Prostate gland (tissue), 2 donors: ENCODE results near the gene LRFN3. TPM values are rescaled to one million over a fixed set of nuclear protein-coding genes. Genes with fewer than 3 reads are reported as not detected.
A peak's percentile ranks its signal among the peaks of the same experiment; 100 is the strongest.

Experiments used
- DNase-seq: peaks from one replicate; pipeline ENCODE4 v3.0.0-alpha.2; 2019; ENCODE audit warnings: low spot score
- H3K27ac ChIP-seq, 2 donors: fragments of 200-600 bp; sonication (generic); 2 replicates each; pipeline ENCODE4 v1.5.1; 2017 to 2019
- H3K27me3 ChIP-seq: fragments of 200-600 bp; sonication (generic); replicated peaks from 2 replicates; pipeline ENCODE4 v1.5.1; 2019; ENCODE audit not compliant: insufficient read depth
- H3K36me3 ChIP-seq, 2 donors: fragments of 200-600 bp; sonication (generic); 1 replicate in 1 of 2; 2 replicates in 1 of 2; pipeline versions ENCODE4 v1.5.1 to v1.8.1; 2017 to 2019
- H3K4me1 ChIP-seq: fragments of 200-600 bp; sonication (generic); replicated peaks from 2 replicates; pipeline ENCODE4 v1.5.1; 2019
- H3K4me3 ChIP-seq, 2 donors: fragments of 200-600 bp; sonication (generic); 2 replicates each; pipeline ENCODE4 v1.5.1; 2017 to 2019
- H3K9me3 ChIP-seq: fragments of 200-600 bp; sonication (generic); 2 replicates; pipeline ENCODE4 v1.5.1; 2017
- CTCF ChIP-seq, 4 experiments: fragments of 200-600 bp in 2 of 4; fragments of 450-650 bp in 2 of 4; sonication (generic) in 2 of 4; IDR thresholded peaks; 1 replicate in 3 of 4; 2 replicates in 1 of 4; pipeline ENCODE4 v1.5.1; 2016 to 2019; ENCODE audit warnings: antibody characterized with exemption in 4 of 4, mild to moderate bottlenecking in 2 of 4, moderate library complexity in 2 of 4
- POLR2A ChIP-seq: fragments of 450-650 bp; IDR thresholded peaks from one replicate; pipeline ENCODE4 v1.6.1; 2016; ENCODE audit warnings: antibody characterized with exemption, mild to moderate bottlenecking
- POLR2AphosphoS5 ChIP-seq: sonication (generic); formaldehyde crosslinking; IDR thresholded peaks from one replicate; pipeline ENCODE4 v1.6.1; 2017; ENCODE audit warnings: antibody characterized with exemption
- WGBS: methylation state at CpG from one replicate; pipeline ENCODE4 v1.1.5; 2018; 5-methylcytosine and 5-hydroxymethylcytosine counted together
- intact Hi-C: fragments of 100-400 bp; cut with DNase I; formaldehyde crosslinking; loops from one replicate; pipeline ENCODE4 v1.14.2; 2022
- total RNA-seq, 2 donors: library from RNA; depleted of rRNA; stranded (reverse); fragments of >200 nt; gene quantifications; one replicate each; pipeline ENCODE4 v1.1.0, GENCODE V29; 2016

The LRFN3 gene
- total RNA-seq, 2 donors from 2014 or later: 21.7 to 32.3 TPM

GRCh38 chr19:35897706-35898451 is 38.3 kb upstream of the LRFN3 start:
- peak overlapping the region; percentile 50 for H3K4me3 ChIP-seq
- no peaks in the 10 kb centered on the region for H3K27me3 ChIP-seq
- 82% methylated on average over 13 of the region's 13 CpGs for WGBS
- intact Hi-C loops: no loop called here
- H3K27ac ChIP-seq: peak overlapping the region; percentile 79 to 87
- no peak for TF ChIP-seq POLR2A
- TF ChIP-seq CTCF (IDR thresholded peaks at IDR 0.05): no peak
- TF ChIP-seq POLR2AphosphoS5: no peak
- no peaks in the 10 kb centered on the region for H3K4me1 ChIP-seq
- H3K9me3 ChIP-seq: no peaks in the 10 kb centered on the region
- H3K36me3 ChIP-seq: no peaks in the 10 kb centered on the region
- no peak for DNase-seq

- WGBS: 4% methylated on average over 17 of the region's 17 CpGs
- DNase-seq: no peak
- Histone ChIP-seq H3K27ac (peak overlapping the region; percentile 79 to 87), H3K36me3 (no peaks in the 10 kb centered on the region), H3K4me1 (no peaks in the 10 kb centered on the region), H3K9me3 (no peaks in the 10 kb centered on the region), H3K4me3 (peak overlapping the region; percentile 50), H3K27me3 (no peaks in the 10 kb centered on the region)
- TF ChIP-seq POLR2A: no peak
- no peak for TF ChIP-seq POLR2AphosphoS5
- no peak for TF ChIP-seq CTCF (IDR thresholded peaks at IDR 0.05)
- intact Hi-C loops: no loop called here
Observed at GRCh38 chr19:35898499-35898809, 37.7 kb upstream of the LRFN3 start.

GRCh38 chr19:35899547-35900214 is 36.5 kb upstream of the LRFN3 start:
- DNase-seq: peak; percentile 75
- TF ChIP-seq POLR2A: peak; percentile 69
- no peak for TF ChIP-seq CTCF (IDR thresholded peaks at IDR 0.05)
- TF ChIP-seq POLR2AphosphoS5: peak; percentile 82
- intact Hi-C loops: loop anchor here (1.0 kb wide), 1 partner anchor 32 kb away; no protein-coding TSS in a partner anchor
- no peaks in the 10 kb centered on the region for H3K36me3 ChIP-seq
- no peaks in the 10 kb centered on the region for H3K4me1 ChIP-seq
- WGBS: under 1% methylated on average over 43 of the region's 43 CpGs
- H3K27me3 ChIP-seq: no peaks in the 10 kb centered on the region
- H3K4me3 ChIP-seq: peak overlapping the region; percentile 50
- H3K27ac ChIP-seq: peak overlapping the region; percentile 79 to 87
- no peaks in the 10 kb centered on the region for H3K9me3 ChIP-seq

GRCh38 chr19:35901055-35901644 is 35.0 kb upstream of the LRFN3 start:
- no peaks in the 10 kb centered on the region for H3K4me1 ChIP-seq
- H3K27me3 ChIP-seq: no peaks in the 10 kb centered on the region
- no peak for DNase-seq
- intact Hi-C loops: no loop called here
- H3K9me3 ChIP-seq: no peaks in the 10 kb centered on the region
- peak overlapping the region; percentile 79 to 87 for H3K27ac ChIP-seq
- no peaks in the 10 kb centered on the region for H3K36me3 ChIP-seq
- no peak overlapping the region for H3K4me3 ChIP-seq
- no peak for TF ChIP-seq POLR2A
- no peak for TF ChIP-seq POLR2AphosphoS5
- no peak for TF ChIP-seq CTCF (IDR thresholded peaks at IDR 0.05)
- WGBS: 79% methylated on average over 2 of the region's 2 CpGs
